A673 (cell line): ENCODE measurements around the gene FPR1. TPM values are rescaled to one million over a fixed set of nuclear protein-coding genes. Genes with fewer than 3 reads are reported as not detected.

Experiments used
- BruUV-seq: library from RNA; stranded (reverse); fragments of 400-500 nt; replicated peaks from 2 replicates; lab custom pipeline; 2021; lab: Mats Ljungman, UMichigan
- CTCF ChIA-PET: fragments of 300-600 bp; sonication (Branson Sonifier 250); formaldehyde crosslinking; loops from one replicate; lab custom pipeline; 2022; ENCODE audit warnings: antibody characterized with exemption; lab: Charles Lee
- POLR2A ChIA-PET: fragments of 300-600 bp; sonication (Branson Sonifier 250); formaldehyde crosslinking; loops from one replicate; lab custom pipeline; 2022; ENCODE audit warnings: antibody characterized with exemption; ENCODE audit not compliant: low non-redundant PET; lab: Charles Lee
- DNase-seq: peaks from one replicate; pipeline ENCODE4 v3.0.0-alpha.2; 2015; ENCODE audit warnings: low spot score
- H3K27ac ChIP-seq: fragments of 200-600 bp; sonication (generic); 2 replicates; pipeline ENCODE4 v1.5.1; 2016; ENCODE audit warnings: mixed run types, low read depth, mild to moderate bottlenecking, mixed read lengths, antibody characterized with exemption, low read length; ENCODE audit not compliant: poor library complexity, severe bottlenecking
- H3K27me3 ChIP-seq: fragments of 200-600 bp; sonication (generic); replicated peaks from 2 replicates; pipeline ENCODE4 v1.6.1; 2017; ENCODE audit warnings: mixed run types, low read depth, mild to moderate bottlenecking, mixed read lengths, antibody characterized with exemption, low read length; ENCODE audit not compliant: insufficient read depth, poor library complexity
- H3K36me3 ChIP-seq: fragments of 200-600 bp; sonication (generic); 2 replicates; pipeline ENCODE4 v1.6.1; 2016; ENCODE audit warnings: mixed run types, mild to moderate bottlenecking, mixed read lengths, antibody characterized with exemption, low read length; ENCODE audit not compliant: insufficient read depth, poor library complexity, severe bottlenecking
- H3K4me1 ChIP-seq: fragments of 200-600 bp; sonication (generic); 2 replicates; pipeline ENCODE4 v1.6.1; 2017; ENCODE audit warnings: mixed run types, mild to moderate bottlenecking, mixed read lengths, antibody characterized with exemption, low read length; ENCODE audit not compliant: insufficient read depth, poor library complexity, severe bottlenecking
- H3K4me3 ChIP-seq: fragments of 200-600 bp; sonication (generic); 2 replicates; pipeline ENCODE4 v1.5.1; 2016; ENCODE audit warnings: low read depth, mixed run types, mild to moderate bottlenecking, mixed read lengths, low read length; ENCODE audit not compliant: poor library complexity, severe bottlenecking
- H3K9me3 ChIP-seq: fragments of 200-600 bp; sonication (generic); 2 replicates; pipeline ENCODE4 v1.6.1; 2016; ENCODE audit warnings: mixed run types, low read depth, mild to moderate bottlenecking, mixed read lengths, antibody characterized with exemption, low read length; ENCODE audit not compliant: poor library complexity, severe bottlenecking
- CTCF ChIP-seq: fragments of 300-800, 200-600 bp; sonication (generic); conservative IDR thresholded peaks from 2 replicates; pipeline ENCODE4 v1.5.1; 2017; ENCODE audit warnings: low read depth, mild to moderate bottlenecking, antibody characterized with exemption, low read length, moderate library complexity, mixed read lengths
- EZH2 ChIP-seq: fragments of 200-600 bp; sonication (generic); IDR thresholded peaks from 2 replicates; pipeline ENCODE4 v1.6.1; 2017; ENCODE audit warnings: borderline replicate concordance, low read depth, mild to moderate bottlenecking, mixed read lengths, antibody characterized with exemption, low read length; ENCODE audit not compliant: poor library complexity, severe bottlenecking
- intact Hi-C: fragments of 100-400 bp; cut with micrococcal nuclease; formaldehyde crosslinking; loops from one replicate; pipeline ENCODE4 v1.10.0; 2022; ENCODE audit not compliant: unreplicated experiment
- total RNA-seq: library from RNA; stranded (reverse); gene quantifications from 2 replicates; pipeline ENCODE4 v1.2.3, GENCODE V29; 2021

FPR1 gene
- total RNA-seq, 1 experiment from 2014 or later, result not detected

DNA sequence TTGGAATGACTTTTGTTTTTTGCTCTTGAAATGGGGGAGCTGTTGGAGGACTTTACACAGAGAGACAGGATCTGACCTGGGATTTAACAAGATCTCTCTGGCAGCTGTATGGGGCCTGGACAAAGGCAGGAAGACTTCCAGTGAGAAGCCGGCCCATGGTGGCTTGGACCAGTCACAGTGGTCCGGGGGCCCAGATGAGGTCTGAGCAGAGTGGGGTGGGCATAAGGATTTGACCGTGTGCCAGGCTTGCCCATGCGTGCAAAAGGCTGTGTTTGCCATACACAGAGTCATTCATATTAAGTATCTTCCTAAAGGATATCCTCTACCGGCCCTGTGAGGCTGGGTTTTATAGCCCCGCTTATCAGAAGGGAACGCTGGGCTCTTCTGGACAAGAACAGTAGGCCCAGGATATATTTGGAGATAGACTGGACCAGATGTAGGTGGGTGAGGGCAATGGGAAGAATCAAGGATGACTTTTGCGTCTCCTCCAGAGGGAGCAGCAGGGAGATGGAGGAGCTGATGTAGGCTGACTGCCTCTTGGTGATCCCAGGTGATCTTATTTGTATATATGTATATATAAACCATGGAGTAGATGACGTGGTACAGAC lies 54.4 kb downstream of the FPR1 start:
- TF ChIP-seq EZH2 (no peak), CTCF (no peak)
- POLR2A ChIA-PET, result no interaction called here
- Histone ChIP-seq H3K27ac (no peak overlapping the region), H3K9me3 (no peaks in the 10 kb centered on the region), H3K27me3 (no peaks in the 10 kb centered on the region), H3K4me3 (no peak overlapping the region), H3K36me3 (peaks cover 59% of the 10 kb centered on the region), H3K4me1 (no peaks in the 10 kb centered on the region)
- no peak for DNase-seq
- no TSS peak for BruUV-seq
- intact Hi-C loops, result no loop called here
- CTCF ChIA-PET, result no interaction called here

DNA sequence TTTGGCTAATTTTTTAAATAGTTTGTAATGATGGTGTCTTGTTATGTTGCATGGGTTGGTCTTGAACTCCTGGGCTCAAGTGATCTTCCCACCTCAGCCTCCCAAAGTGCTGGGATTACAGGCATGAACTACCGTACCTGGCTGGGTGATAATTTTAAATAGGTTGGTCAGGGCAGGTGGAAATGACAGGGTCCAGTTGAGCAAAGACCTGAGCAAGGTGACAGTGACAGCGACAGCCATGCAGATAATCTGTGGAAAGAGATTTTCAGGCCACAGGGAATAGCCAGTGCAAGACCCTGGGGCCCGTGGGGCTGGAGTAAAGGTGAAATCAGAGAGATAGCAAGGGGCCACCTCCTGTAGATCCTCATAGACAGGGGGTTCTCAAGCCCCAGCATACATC lies 55.1 kb downstream of the FPR1 start:
- TF ChIP-seq EZH2 (no peak), CTCF (no peak)

More for the DNA sequence above, 55.1 kb downstream of the FPR1 start:
- H3K27ac ChIP-seq, result no peak overlapping the region
- BruUV-seq, result no TSS peak
- CTCF ChIA-PET, result no interaction called here
- peaks cover 6% of the 10 kb centered on the region for H3K4me1 ChIP-seq
- POLR2A ChIA-PET, result no interaction called here
- no peaks in the 10 kb centered on the region for H3K27me3 ChIP-seq
- no peak overlapping the region for H3K4me3 ChIP-seq
- intact Hi-C loops, result no loop called here
- H3K36me3 ChIP-seq, result peaks cover 56% of the 10 kb centered on the region
- H3K9me3 ChIP-seq, result no peaks in the 10 kb centered on the region
- no peak for DNase-seq

Other genes with a start within 250 kb of the FPR1 start
- not detected in 2 replicates for gene SIGLEC6, start 220.2 kb downstream of the FPR1 start, total RNA-seq
- gene ZNF175, start 180.6 kb downstream of the FPR1 start, total RNA-seq, result 10.4 and 15.1 TPM in 2 replicates
- not detected in 2 replicates for gene SIGLEC5, start 121.5 kb downstream of the FPR1 start, total RNA-seq
- gene SIGLEC14, start 105.1 kb downstream of the FPR1 start, total RNA-seq, result not detected in 2 replicates
- 28.4 and 28.6 TPM in 2 replicates for gene SPACA6, start 58.5 kb downstream of the FPR1 start, total RNA-seq
- gene HAS1, start 27.9 kb downstream of the FPR1 start, total RNA-seq, result not detected in 2 replicates
- gene FPR2, start 9.3 kb upstream of the FPR1 start, total RNA-seq, result not detected in 2 replicates
- not detected in 2 replicates for gene FPR3, start 43.3 kb upstream of the FPR1 start, total RNA-seq
- 7.0 and 7.3 TPM in 2 replicates for gene ZNF577, start 136.1 kb upstream of the FPR1 start, total RNA-seq
- 22.9 and 26.3 TPM in 2 replicates for gene ZNF649, start 153.1 kb upstream of the FPR1 start, total RNA-seq
- gene ZNF613, start 175.6 kb upstream of the FPR1 start, total RNA-seq, result 5.3 and 7.7 TPM in 2 replicates
- gene ZNF350, start 235.0 kb upstream of the FPR1 start, total RNA-seq, result 7.2 TPM in 2 replicates